ENCODE data around the gene VPS54.

Gene VPS54, protein sequence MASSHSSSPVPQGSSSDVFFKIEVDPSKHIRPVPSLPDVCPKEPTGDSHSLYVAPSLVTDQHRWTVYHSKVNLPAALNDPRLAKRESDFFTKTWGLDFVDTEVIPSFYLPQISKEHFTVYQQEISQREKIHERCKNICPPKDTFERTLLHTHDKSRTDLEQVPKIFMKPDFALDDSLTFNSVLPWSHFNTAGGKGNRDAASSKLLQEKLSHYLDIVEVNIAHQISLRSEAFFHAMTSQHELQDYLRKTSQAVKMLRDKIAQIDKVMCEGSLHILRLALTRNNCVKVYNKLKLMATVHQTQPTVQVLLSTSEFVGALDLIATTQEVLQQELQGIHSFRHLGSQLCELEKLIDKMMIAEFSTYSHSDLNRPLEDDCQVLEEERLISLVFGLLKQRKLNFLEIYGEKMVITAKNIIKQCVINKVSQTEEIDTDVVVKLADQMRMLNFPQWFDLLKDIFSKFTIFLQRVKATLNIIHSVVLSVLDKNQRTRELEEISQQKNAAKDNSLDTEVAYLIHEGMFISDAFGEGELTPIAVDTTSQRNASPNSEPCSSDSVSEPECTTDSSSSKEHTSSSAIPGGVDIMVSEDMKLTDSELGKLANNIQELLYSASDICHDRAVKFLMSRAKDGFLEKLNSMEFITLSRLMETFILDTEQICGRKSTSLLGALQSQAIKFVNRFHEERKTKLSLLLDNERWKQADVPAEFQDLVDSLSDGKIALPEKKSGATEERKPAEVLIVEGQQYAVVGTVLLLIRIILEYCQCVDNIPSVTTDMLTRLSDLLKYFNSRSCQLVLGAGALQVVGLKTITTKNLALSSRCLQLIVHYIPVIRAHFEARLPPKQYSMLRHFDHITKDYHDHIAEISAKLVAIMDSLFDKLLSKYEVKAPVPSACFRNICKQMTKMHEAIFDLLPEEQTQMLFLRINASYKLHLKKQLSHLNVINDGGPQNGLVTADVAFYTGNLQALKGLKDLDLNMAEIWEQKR

DNA sequence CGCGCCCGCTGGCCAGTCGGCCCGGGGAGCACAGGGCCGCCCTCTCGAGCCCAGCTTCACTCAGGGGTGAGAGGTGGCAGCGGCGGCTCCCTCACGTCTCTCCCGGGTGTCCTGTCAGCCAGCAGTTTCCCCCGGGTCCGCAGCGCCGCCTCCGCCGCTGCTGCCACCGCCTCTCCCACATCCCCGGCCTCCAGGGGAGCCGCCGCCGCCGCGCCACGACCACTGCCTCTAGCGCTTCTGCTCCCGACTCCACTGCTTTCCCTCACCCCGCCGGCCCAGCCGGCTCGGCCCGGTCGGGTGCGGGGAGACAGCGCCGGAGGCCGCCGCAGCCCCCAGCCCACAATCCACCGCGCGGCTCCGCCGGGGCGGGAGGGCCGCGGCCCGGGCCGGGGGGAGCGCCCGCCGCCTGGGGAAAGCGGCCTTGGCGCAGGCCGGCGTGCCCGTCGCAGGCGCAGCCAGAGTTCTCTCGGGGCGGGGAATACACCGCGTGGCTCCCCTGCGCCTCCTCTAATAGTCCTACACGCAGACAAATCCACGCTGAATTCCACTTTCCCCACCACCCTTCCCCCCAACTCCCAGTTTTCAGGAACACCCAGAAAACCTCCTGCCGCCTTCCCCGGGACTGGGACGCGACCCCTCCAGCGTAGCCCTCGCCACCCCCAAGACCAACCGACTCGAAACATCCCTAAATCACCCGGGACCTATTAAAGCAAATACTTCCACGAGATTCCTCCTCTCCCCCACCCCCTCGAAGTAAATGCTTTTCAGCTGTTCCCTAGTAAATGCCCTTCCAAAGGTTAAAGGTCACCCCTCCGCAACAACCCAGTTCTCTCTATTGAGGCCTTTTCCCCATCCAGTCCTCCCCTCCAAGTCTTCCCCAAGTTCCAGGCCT lies at the start of gene VPS54:
Gene VPS54 (minus strand): TSS at position 346 of the 892 bp plus-strand sequence. CDS start 35,429 bp downstream, outside the sequence.
- no peak for FAIRE-seq

DNA sequence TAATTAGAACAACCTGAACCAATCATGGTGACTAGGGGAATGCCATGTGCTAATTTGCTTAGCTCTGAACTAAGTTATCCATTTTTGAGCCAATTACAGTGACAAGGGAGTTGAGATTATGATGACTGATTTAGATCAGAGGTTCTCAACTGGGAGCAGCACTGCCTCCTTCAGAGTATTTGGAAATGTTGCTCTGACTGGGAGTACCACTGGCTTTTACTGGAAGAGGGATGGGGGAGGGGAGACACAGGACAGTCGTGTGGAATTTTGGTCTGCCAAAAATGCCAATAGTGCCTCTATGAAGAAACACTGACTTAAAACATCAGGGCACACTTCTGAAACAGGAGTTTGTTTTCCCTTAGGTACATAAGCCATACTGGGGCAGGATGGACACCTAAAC lies 48.1 kb upstream of the VPS54 start:
- FAIRE-seq = no peak

DNA sequence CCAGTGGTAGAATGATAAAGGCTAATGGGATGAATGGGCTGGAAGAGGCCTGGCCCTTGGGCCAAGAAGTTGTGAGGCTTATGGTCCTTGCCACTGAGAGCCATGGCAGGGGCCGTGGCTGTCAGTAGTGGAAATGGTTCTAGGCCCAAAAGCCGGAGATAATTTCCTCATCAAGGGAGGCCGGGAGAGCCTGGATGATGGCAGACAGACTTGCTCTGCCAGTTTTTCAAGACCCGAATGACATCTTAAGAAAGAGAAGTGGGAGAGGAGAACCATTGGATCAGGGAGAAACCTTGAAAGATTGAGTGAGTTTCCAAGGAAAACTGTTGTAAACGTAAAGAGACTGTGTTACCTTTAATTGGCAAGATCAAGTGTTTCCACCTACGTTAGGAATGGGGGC lies 46.3 kb upstream of the VPS54 start:
- no peak for FAIRE-seq

DNA sequence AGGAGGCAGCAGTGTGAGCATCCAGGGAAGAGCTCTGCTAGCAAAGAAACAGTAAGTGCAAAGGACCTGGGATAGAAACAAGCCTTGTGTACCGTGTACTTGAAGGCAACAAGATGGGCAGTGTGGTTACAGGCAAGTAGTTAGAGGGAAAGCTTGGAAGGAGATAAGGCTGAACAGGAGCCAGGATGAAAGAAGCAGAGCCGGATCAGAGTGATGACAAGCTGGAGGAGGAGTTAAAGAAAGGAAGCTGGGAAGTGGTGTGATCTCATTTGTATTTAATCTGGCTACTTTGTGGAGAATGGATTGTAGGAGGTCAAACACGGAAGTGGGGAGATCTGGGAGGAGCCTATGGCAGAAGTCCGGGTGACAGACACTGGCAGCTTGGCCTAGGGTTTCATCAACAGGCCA lies 44.7 kb upstream of the VPS54 start:
- no peak for FAIRE-seq

DNA sequence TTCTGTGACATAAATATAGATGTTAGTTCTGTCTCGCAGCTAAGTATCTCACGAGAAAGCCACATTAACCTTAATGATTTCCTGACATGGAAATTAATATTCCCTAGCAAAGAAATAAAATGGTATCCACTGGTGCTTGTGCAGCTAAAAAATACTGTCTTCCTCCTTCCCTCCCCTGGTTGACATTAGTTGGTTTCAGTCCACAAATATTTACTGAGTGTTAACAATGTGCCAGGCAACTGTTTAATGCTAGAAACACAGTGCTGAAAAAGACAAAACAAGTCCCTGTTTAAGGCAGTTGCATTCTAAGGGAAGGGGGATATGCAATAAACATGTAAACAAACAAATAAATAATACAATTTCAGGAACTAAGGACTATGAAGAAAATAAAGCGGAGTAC lies 44.2 kb upstream of the VPS54 start:
- no peak for FAIRE-seq

DNA sequence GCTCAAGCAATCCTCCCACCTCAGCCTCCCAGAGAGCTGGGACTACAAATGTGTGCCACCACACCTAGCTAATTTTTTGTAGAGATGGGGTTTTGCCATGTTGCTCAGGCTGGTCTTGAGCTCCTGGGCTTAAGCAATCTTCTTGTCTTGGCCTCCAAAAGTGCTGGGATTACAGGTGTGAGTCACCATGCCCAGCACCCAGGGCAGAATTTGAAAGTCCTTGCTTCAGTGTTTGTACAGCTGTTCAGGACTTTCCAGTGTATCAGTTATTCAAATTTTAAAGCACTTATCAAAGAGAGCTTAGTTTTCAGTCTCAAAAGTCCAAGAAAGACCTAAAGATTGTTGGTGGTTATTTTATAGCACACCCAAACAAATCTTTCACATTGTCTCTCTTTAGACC lies 43.6 kb upstream of the VPS54 start:
- no peak for FAIRE-seq

DNA sequence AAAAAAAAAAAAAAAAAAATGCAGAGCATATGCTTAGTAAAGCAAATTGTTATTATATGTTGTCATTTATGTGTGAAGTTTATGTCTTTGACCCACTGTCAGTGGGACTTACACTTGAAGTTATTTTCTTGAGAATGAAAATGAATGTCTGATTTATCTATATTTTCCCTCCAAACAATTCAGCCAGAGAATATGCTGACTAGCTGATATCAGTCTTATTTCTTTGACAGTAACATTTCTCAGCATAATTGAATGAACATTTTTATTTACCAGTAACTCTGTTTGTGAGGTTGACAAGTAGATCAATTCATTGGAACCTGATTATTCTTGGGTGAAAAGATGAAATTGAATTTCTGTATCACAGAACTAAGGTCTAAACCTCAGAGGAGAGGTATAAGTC lies 40.0 kb upstream of the VPS54 start:
- no peak for FAIRE-seq

DNA sequence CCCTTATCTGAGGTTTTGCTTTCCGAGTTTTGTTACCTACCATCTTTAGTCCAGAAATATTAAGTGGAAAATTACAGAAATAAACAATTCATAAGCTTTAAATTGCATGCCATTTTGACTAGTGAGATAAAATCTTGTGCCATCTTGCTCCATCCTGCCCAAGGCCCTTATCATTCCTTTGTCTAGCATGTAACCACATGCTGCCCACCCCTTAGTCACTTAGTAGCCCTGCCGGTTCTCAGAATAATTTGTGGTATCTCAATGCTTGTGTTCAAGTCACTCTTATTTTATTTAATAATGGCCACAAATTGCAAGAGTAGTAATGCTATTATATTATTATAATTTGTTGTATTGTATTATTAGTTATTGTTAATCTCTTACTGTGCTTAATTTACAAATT lies 36.8 kb upstream of the VPS54 start:
- no peak for FAIRE-seq

DNA sequence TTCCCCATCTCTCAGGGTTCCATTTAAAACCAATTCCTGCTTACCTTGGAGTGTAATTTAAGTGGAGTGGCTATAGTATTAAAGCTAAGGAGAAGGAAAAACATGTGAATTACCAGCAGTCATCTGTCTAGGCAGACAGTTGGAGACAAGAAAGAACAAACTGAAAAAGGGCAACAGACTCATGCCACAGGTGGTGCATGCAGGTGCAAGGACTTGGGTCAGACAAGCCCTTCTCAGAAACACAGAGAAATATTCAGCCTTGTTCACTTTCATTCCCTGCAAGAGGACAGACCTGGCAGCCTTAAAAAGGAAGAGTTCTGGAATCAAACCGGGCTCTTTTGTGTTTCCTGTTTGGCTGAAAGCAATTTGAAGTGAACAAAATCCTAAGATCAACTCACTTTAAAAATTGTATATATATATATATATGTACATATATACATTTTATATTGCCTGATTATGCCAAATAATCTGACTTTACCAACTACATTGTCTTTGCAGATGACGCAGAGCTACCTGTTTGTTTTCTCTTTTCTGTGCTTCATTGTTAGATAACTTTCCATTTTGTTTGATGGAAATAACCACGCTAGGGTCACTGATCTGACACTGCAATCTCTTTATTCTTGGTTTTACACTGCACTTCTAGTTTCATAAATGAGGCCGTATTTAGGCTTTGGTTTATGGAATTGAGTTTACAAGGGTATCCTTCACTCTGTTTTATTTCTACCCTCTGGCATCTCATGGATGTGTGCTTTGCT lies 35.1 kb upstream of the VPS54 start:
- no peak for FAIRE-seq

DNA sequence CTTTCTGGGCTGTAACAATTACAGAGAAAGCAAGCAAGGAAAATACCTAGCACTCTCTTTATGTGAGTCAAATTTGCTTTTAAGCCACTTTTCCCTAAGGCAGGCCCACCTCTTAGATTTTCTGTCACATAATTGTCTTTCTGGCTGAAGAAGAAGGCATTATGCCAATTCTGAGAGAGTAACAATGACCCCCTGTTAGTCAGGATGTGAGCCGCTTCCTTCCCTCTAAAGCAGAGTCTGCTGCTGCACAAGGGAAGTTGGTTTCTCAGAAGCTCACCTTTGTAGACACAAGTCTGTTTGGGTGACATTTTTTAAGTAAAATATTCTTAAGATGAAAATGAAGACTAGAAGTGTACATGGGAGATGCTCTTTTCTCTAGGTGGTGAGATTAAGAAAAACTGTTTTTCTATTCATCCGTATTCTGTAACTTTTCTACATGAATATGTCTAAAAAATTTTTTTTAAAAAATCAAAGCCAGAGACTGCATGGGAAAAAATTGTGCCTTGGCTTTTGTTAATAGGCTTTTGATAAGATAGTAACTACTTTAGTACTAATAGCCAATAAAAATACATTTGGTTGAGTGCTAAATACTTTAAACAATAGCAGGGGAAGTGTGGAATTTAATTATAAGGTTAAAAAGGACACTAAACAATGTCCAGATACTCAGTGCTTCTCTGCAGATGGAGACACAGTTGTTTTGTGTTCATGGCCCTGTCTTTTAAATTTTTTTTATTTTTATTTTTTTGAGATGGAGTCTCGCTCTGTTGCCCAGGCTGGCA lies 33.4 kb upstream of the VPS54 start:
- FAIRE-seq = no peak

DNA sequence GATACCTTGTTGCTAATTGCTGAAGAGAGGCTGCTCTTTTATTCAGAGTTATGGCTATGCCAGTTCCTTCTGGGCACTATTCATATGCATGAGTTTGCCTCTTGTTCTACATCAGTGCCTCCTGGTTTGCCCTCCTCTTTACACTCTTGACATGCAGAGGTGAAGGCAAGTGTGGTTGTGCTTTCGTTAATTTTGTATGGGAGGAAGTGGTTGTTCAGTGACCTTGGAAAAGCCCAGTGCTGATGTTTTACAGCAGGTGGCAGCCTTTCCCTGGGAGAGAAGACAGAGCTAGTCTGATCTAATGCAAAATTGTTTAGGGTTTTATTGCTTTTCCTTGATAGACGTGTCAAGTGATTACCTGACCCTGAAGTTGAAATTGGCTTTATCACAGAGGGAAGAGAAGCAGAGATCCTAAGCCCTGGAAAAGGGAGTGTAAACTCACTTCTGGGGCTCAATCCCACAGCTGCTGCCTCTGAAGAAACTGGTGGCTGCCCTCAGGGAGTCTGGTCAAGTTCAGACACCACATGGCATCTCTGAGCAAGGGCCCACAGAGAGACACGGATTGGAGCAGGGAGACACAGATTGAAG lies 30.5 kb upstream of the VPS54 start:
- FAIRE-seq = no peak

DNA sequence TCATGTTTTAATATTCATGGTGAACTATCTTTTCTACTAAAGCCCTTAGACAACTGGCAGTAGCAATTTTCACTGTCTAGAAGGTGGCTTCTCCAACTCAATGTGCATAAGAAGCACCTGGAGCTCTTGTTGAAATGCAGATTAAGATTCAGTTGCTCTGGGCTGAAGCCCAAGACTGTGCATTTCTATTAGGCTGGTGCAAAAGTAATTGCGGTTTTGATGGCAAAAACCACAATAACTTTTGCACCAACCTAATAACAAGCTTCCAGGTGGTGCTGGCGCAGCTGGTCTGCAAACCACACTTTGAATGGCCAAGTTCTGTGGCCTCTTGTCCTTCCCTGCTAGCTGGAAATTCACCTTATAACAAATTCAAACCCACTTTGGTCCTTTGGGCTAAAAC lies 26.7 kb upstream of the VPS54 start:
- FAIRE-seq = no peak

DNA sequence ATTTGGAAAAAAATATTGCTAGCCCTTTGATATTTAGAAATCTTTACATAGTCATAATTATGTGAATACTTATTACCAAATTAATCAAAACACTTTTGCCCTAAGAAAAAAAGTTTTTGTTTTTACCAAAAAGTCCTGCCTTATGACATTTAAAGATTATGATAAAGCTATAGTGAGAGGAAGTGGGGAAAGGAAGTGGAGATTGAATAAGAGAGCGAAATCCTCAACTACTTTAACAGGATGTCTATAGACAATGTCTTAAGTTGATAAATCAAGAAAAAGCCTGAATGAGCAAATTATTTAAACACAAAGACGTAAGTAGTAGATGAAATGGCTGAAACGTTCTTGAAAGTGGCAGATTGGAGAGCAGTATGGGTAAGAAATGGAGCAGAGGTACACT lies 20.9 kb upstream of the VPS54 start:
- no peak for FAIRE-seq

DNA sequence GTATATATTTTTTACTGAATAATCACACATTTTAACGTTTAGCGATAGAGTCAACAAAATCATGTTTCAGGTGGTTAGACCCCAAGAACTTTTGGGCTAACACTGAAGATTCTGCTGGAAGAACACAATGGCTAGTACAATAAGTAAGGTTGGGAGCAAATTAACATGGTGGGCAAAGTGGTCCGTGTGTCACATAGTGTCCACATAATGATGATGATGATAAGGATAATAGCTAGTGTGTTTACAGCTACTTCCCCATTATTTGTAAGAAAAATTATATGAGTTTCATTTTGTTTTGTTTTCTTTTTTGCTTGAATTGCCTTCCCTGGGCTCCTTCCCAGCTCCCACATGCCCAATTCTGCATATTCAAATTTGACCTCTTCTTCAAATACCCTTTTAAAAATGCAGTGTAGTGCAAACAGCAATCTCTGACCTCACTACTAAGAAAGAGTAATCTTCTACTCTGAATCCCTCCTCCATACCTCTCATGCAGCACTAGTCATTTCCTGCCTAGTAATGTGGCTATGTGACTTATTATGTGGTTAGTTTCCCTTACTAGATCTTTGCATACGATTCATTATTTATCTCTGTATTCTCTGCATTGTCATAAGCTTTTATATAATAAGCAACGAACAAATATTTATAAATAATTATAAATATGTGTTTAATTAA lies 16.9 kb upstream of the VPS54 start:
- no peak for FAIRE-seq

DNA sequence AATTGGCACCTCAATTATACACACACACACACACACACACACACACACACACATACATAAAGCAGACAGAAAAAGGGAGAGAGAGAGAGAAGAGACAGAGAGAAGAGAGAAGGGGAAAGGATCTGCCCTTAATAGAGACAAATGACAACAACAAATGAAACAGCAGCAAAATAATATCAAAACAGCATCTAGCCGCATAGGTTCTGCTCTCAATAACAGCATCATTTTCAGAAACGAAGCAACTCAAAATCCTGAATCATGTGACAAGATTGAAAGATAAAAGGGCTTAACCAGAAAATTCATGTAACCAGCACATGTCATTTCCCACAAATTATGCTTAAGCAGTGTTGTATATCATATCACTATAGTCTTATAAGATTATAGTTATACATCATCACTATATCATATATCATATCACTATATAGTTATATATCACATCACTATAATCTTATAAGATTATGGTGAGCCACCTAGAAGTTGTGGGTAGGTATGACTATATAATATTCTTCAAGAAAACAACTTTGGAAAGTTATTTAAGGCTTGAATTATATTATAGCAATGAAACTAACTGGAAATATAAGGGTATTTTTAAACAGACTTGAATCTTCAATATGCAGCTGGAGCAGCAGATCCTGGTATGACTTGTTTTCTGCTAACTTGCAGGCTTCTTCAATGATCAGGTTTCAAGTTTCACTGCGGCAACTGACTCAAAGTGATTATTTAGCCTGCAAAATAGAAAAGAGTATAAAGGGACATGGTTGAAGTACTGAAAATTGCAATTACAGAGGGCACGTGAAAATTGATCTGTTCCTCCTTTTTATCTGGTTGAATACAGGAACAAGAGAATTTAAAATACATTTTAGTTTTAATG lies 16.1 kb upstream of the VPS54 start:
- no peak for FAIRE-seq

DNA sequence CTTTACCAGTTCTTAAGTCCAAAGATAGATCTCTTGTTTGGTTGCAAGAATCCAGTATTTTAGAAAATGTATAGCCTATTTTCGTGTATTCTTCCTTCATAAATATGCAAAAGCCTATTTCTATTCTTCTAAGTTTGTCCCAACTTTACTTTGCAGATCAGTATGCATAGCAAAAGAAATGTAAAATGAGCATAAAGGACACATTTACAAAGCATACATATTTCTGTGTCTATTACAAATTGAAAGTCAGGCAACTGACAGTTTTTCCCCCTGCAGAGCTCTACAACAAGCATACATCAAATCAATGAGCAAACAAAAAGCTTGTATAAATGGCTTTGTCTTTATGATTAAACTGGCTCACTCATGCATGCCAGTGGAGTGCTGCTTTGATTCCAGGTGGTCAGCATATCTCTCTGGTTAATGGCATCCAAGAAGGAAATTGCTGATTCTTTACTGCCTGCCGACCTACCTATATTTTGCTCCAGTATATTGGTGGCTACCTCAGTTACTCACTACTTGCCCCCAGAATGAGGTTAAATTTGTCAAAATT lies 10.0 kb upstream of the VPS54 start:
- FAIRE-seq = no peak

DNA sequence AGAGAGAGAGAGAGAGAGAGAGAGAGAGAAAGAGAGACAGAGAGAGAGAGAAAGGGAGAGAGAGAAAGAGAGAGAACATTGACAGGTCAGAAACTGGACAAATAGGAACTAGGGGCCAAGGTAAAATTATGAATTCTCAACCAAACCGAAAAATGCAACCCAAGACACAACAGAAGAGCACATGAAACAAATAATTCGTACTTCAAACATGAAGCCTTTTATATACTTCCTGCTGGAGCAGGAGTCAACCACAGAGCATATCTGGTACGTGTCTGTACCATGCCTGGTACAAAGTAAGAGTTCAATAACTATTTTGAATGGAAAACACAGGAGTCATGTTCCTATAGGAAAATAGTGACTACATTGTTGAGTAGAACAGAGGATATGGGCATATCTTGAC lies 6.5 kb upstream of the VPS54 start:
- FAIRE-seq = no peak

DNA sequence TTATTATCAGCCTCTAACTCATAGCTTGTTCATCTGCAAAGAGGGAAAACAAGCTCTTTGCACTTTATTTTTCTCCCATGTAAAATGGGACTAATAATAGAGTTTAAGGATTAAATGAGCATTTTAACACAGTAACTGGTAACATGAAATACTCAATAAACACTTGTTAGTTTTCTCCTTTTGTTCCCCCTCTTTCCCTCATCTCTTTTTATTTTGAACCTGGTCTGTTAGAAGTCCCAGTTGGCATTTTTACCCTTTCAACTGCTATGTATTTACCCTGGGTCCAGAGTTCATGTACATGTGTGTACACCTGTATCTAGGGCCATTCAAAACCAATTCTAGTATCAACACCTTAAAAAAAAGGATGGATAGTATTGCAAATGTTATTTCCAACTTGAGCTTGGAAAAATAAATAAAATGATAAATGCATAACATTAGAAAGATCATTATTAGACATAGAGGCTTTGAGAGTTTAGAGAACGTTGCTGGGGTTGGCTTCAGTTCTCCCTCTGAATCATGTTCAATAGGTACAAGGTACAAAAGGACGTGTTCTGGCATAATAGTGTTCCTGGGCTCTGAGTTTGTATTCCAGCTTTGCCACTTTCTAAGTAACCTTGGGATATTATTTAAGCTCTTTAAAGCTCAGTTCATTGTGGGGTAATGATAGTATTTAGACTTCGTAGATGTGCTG lies 5.2 kb upstream of the VPS54 start:
- FAIRE-seq = no peak

Measured in colon (tissue), 2 donors.